Caco-2 (cell line): ENCODE measurements around the gene AQP5. TPM values are rescaled to one million over a fixed set of nuclear protein-coding genes. Genes with fewer than 3 reads are reported as not detected.

ENCODE experiments used
- BruUV-seq: library from RNA; stranded (reverse); fragments of 400-500 nt; replicated peaks from 2 replicates; lab custom pipeline; 2021; lab: Mats Ljungman, UMichigan
- CTCF ChIA-PET: fragments of 300-600 bp; sonication (Branson Sonifier 250); formaldehyde crosslinking; loops from one replicate; lab custom pipeline; 2022; ENCODE audit warnings: antibody characterized with exemption; lab: Charles Lee
- POLR2A ChIA-PET: fragments of 300-600 bp; sonication (Branson Sonifier 250); formaldehyde crosslinking; loops from one replicate; lab custom pipeline; 2022; ENCODE audit warnings: antibody characterized with exemption; lab: Charles Lee
- DNase-seq, 2 experiments: peaks; one replicate each; pipeline versions ENCODE4 v3.0.0 to v3.0.0-alpha.2; 2020 to 2022
- H3K27me3 ChIP-seq: replicated peaks from 2 replicates; pipeline ENCODE4 v1.6.0; 2011; ENCODE audit warnings: low read length; ENCODE audit not compliant: control insufficient read depth, insufficient read depth
- H3K36me3 ChIP-seq: 2 replicates; pipeline ENCODE4 v1.5.1; 2011; ENCODE audit warnings: low read length; ENCODE audit not compliant: control insufficient read depth, insufficient read depth
- H3K4me1 ChIP-seq: fragments of 250-450 bp; sonication (Bioruptor Pico); 2 replicates; pipeline ENCODE4 v1.5.1; 2020; ENCODE audit warnings: mild to moderate bottlenecking
- H3K4me3 ChIP-seq: 2 replicates; pipeline ENCODE4 v1.5.1; 2011; ENCODE audit warnings: low read depth, mild to moderate bottlenecking, control low read depth, low read length
- H3K9me3 ChIP-seq: fragments of 250-450 bp; sonication (Bioruptor Pico); 2 replicates; pipeline ENCODE4 v1.5.1; 2020; ENCODE audit warnings: mild to moderate bottlenecking, moderate library complexity
- H3K27ac Mint-ChIP-seq: one replicate; pipeline ENCODE4 v1.8.0; 2022; ENCODE audit warnings: mixed read lengths; ENCODE audit not compliant: unreplicated experiment
- H3K27me3 Mint-ChIP-seq: one replicate; pipeline ENCODE4 v1.8.0; 2022; ENCODE audit warnings: mixed read lengths; ENCODE audit not compliant: insufficient read depth, unreplicated experiment
- H3K36me3 Mint-ChIP-seq: one replicate; pipeline ENCODE4 v1.8.0; 2022; ENCODE audit warnings: mild to moderate bottlenecking, mixed read lengths; ENCODE audit not compliant: insufficient read depth, unreplicated experiment
- H3K4me1 Mint-ChIP-seq: one replicate; pipeline ENCODE4 v1.8.0; 2022; ENCODE audit warnings: low read depth, mixed read lengths; ENCODE audit not compliant: unreplicated experiment
- H3K4me3 Mint-ChIP-seq: one replicate; pipeline ENCODE4 v1.8.0; 2022; ENCODE audit warnings: mild to moderate bottlenecking, moderate library complexity, mixed read lengths; ENCODE audit not compliant: unreplicated experiment
- H3K9me3 Mint-ChIP-seq: one replicate; pipeline ENCODE4 v1.8.0; 2022; ENCODE audit warnings: mixed read lengths; ENCODE audit not compliant: unreplicated experiment
- intact Hi-C: fragments of 100-400 bp; cut with micrococcal nuclease; formaldehyde crosslinking; loops from one replicate; pipeline ENCODE4 v1.10.0; 2022; ENCODE audit not compliant: unreplicated experiment
- total RNA-seq: library from RNA; stranded (reverse); gene quantifications from 2 replicates; pipeline ENCODE4 v1.2.3, GENCODE V29; 2022
- TF ChIP-seq, protein P1 (sequence below), 2 experiments: fragments of 200-600 bp in 1 of 2; IDR thresholded peaks; 1 replicate in 1 of 2; 2 replicates in 1 of 2; pipeline versions ENCODE4 v1.5.1 to v1.8.0; 2011 to 2022; ENCODE audit warnings: antibody characterized with exemption in 1 of 2, control low read depth in 1 of 2, inconsistent platforms in 1 of 2, low read depth in 1 of 2, low read length in 1 of 2, mild to moderate bottlenecking in 1 of 2, moderate library complexity in 1 of 2; ENCODE audit not compliant: insufficient read depth in 1 of 2, severe bottlenecking in 1 of 2, unreplicated experiment in 1 of 2

Gene AQP5
- total RNA-seq, 1 experiment from 2014 or later, result not detected

- TF ChIP-seq, protein P1, sequence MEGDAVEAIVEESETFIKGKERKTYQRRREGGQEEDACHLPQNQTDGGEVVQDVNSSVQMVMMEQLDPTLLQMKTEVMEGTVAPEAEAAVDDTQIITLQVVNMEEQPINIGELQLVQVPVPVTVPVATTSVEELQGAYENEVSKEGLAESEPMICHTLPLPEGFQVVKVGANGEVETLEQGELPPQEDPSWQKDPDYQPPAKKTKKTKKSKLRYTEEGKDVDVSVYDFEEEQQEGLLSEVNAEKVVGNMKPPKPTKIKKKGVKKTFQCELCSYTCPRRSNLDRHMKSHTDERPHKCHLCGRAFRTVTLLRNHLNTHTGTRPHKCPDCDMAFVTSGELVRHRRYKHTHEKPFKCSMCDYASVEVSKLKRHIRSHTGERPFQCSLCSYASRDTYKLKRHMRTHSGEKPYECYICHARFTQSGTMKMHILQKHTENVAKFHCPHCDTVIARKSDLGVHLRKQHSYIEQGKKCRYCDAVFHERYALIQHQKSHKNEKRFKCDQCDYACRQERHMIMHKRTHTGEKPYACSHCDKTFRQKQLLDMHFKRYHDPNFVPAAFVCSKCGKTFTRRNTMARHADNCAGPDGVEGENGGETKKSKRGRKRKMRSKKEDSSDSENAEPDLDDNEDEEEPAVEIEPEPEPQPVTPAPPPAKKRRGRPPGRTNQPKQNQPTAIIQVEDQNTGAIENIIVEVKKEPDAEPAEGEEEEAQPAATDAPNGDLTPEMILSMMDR (IDR thresholded peaks at IDR 0.05; ENCODE audit: insufficient read depth in 1 of 2, low read depth in 1 of 2, low read length in 1 of 2, severe bottlenecking in 1 of 2, unreplicated experiment in 1 of 2), result no peak
- no peak for DNase-seq
- H3K4me3 ChIP-seq, result no peak overlapping the region
- CTCF ChIA-PET, result interaction anchor here (0.6 to 7.9 kb wide), 32 partner anchors 9 to 317 kb away, joined by 3 to 78 read pairs (median 5); partner anchors contain the start of genes LIMA1, RACGAP1, SMARCD1 and TMBIM6
- H3K27me3 ChIP-seq, result no peaks in the 10 kb centered on the region
- H3K9me3 Mint-ChIP-seq, result no peaks in the 10 kb centered on the region
- no peaks in the 10 kb centered on the region for H3K36me3 ChIP-seq
- no TSS peak for BruUV-seq
- H3K36me3 Mint-ChIP-seq, result no peaks in the 10 kb centered on the region
- intact Hi-C loops, result loop anchor here (1.0 to 2.0 kb wide), 5 partner anchors 73 to 208 kb away; no protein-coding TSS in a partner anchor
- no peaks in the 10 kb centered on the region for H3K27me3 Mint-ChIP-seq
- peaks cover 20% of the 10 kb centered on the region for H3K4me1 ChIP-seq
- H3K4me3 Mint-ChIP-seq, result peak overlapping the region; percentile 34
- H3K9me3 ChIP-seq, result no peaks in the 10 kb centered on the region
- no peaks in the 10 kb centered on the region for H3K4me1 Mint-ChIP-seq
- H3K27ac Mint-ChIP-seq, result peak overlapping the region; percentile 33
- POLR2A ChIA-PET, result no interaction called here
Measured at GRCh38 chr12:49966511-49967041, 4.9 kb downstream of the AQP5 start.

DNA sequence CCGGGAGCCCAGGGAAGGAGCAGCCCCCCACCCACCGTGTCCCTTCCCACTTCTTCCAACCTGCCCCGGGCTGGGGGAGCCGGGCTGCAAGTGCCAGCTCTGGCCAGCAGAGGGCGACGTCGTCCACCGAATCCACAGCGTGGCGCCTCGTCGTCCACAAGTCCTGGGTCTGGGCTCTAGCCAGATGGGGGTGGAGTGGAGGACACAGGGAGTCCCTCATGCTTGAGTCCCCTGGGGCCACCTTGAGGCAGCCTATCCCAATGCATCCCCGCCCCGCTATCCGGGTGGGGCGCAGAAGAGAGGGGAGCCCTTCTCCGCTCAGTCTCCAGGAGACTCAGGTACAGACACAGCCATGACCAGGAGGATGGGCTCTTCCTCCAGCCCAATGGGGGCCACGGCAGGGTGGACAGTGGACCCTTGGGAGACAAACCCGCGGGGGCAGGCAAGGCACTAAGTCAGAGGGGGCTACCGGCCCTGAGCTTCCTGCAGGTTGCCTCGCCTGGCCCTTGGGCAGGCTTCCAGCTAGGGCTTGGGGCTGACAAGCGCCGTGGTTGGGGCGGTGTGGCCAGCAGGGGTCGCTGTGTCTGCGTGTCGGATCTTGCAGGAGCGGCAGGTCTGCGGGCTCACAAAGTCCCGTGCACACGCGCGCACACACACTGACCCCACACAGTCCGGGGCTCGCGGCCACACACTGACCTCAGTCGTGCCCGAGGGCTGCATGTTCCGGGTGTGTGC, 5.5 kb downstream of the AQP5 start:
- intact Hi-C loops, result loop anchor here (1.0 to 2.0 kb wide), 5 partner anchors 72 to 208 kb away; no protein-coding TSS in a partner anchor
- no peaks in the 10 kb centered on the region for H3K36me3 ChIP-seq
- Mint-ChIP-seq H3K4me1 (no peaks in the 10 kb centered on the region), H3K4me3 (peak overlapping the region; percentile 34), H3K27ac (peak overlapping the region; percentile 33), H3K27me3 (no peaks in the 10 kb centered on the region), H3K36me3 (no peaks in the 10 kb centered on the region), H3K9me3 (no peaks in the 10 kb centered on the region)
- BruUV-seq, result no TSS peak
- TF ChIP-seq, protein P1 (IDR thresholded peaks at IDR 0.05; ENCODE audit: insufficient read depth in 1 of 2, low read depth in 1 of 2, low read length in 1 of 2, severe bottlenecking in 1 of 2, unreplicated experiment in 1 of 2), result peak; percentile 94 to 98
- peaks cover 20% of the 10 kb centered on the region for H3K4me1 ChIP-seq
- no peaks in the 10 kb centered on the region for H3K27me3 ChIP-seq
- H3K4me3 ChIP-seq, result peak overlapping the region; percentile 18
- CTCF ChIA-PET, result interaction anchor here (0.6 to 7.9 kb wide), 33 partner anchors 8 to 226 kb away, joined by 3 to 78 read pairs (median 6); partner anchors contain the start of genes COX14, GPD1, RACGAP1 and SMARCD1
- POLR2A ChIA-PET, result no interaction called here
- peak; percentile 88 to 92 for DNase-seq
- no peaks in the 10 kb centered on the region for H3K9me3 ChIP-seq

DNA sequence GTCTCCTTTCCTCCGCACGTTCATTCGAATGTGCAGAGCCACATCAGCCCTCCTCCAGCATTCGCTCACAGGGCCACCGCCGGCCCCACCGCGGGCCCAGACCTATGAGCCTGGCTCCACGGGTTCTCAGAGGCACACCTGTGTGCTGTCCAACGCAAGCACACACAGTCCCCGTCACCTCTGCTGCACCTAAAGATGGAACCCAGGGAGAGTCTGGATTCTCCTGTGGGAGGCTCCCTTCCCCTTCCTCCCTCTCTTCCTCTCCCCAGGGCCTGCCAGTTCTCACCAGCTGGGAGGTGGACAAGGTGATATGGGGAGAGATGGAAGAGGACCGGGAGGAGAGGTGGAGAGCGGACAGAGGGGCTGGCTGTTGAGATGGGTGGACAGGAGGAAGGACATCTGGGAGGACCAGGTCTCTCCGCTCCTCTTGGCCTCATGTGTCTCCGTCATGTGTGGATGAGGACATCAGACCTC, 6.1 kb downstream of the AQP5 start:
- DNase-seq, result no peak
- no peaks in the 10 kb centered on the region for H3K27me3 Mint-ChIP-seq
- H3K36me3 ChIP-seq, result no peaks in the 10 kb centered on the region
- BruUV-seq, result no TSS peak
- H3K9me3 ChIP-seq, result no peaks in the 10 kb centered on the region
- ChIA-PET CTCF (interaction anchor here (0.6 to 7.9 kb wide), 30 partner anchors 8 to 214 kb away, joined by 3 to 78 read pairs (median 6); partner anchors contain the start of genes COX14, GPD1, RACGAP1 and SMARCD1), POLR2A (no interaction called here)
- H3K4me1 ChIP-seq, result peaks cover 20% of the 10 kb centered on the region
- H3K4me3 ChIP-seq, result no peak overlapping the region
- no peak overlapping the region for H3K27ac Mint-ChIP-seq
- H3K36me3 Mint-ChIP-seq, result no peaks in the 10 kb centered on the region
- H3K27me3 ChIP-seq, result no peaks in the 10 kb centered on the region
- H3K4me1 Mint-ChIP-seq, result no peaks in the 10 kb centered on the region
- H3K9me3 Mint-ChIP-seq, result no peaks in the 10 kb centered on the region
- no peak overlapping the region for H3K4me3 Mint-ChIP-seq
- TF ChIP-seq, protein P1 (IDR thresholded peaks at IDR 0.05; ENCODE audit: insufficient read depth in 1 of 2, low read depth in 1 of 2, low read length in 1 of 2, severe bottlenecking in 1 of 2, unreplicated experiment in 1 of 2), result no peak
- intact Hi-C loops, result loop anchor here (1.0 to 2.0 kb wide), 5 partner anchors 71 to 207 kb away; no protein-coding TSS in a partner anchor
